PFSK-1 (cell line): ENCODE results near the gene CYSRT1.

Experiments used
- FOXP2 ChIP-seq: optimal IDR thresholded peaks from 2 replicates; pipeline ENCODE3; 2011; ENCODE audit warnings: borderline replicate concordance, control low read depth, inconsistent platforms; ENCODE audit not compliant: insufficient read depth; ENCODE audit errors: extremely low read length, extremely low read depth
- POLR2AphosphoS5 ChIP-seq: IDR thresholded peaks from 2 replicates; pipeline ENCODE4 v1.6.1; 2012; ENCODE audit warnings: low read depth, mild to moderate bottlenecking, control low read depth, low read length, moderate library complexity
- REST ChIP-seq, 2 experiments: IDR thresholded peaks; 2 replicates each; pipeline versions ENCODE4 v1.6.1 to v1.8.0; 2011 to 2012; ENCODE audit warnings: low read depth in 2 of 2, low read length in 2 of 2, control low read depth in 1 of 2, inconsistent platforms in 1 of 2, mild to moderate bottlenecking in 1 of 2, moderate library complexity in 1 of 2; ENCODE audit not compliant: insufficient read depth in 1 of 2
- SIN3A ChIP-seq: IDR thresholded peaks from 2 replicates; pipeline ENCODE4 v1.6.1; 2012; ENCODE audit warnings: mild to moderate bottlenecking, low read length, moderate library complexity, borderline replicate concordance; ENCODE audit not compliant: insufficient read depth
- TAF1 ChIP-seq: IDR thresholded peaks from 2 replicates; pipeline ENCODE4 v1.6.1; 2012; ENCODE audit warnings: low read length, control low read depth, borderline replicate concordance; ENCODE audit not compliant: insufficient read depth

The CYSRT1 gene

GRCh38 chr9:137220317-137221094 is 4.5 kb upstream of the CYSRT1 start:
- TF ChIP-seq SIN3A (no peak), REST (IDR thresholded peaks at IDR 0.05; ENCODE audit: insufficient read depth in 1 of 2, low read depth in 2 of 2, low read length in 2 of 2) (no peak), FOXP2 (no peak), TAF1 (no peak), POLR2AphosphoS5 (no peak)

- TF ChIP-seq TAF1 (no peak), FOXP2 (no peak), SIN3A (no peak), REST (IDR thresholded peaks at IDR 0.05; ENCODE audit: insufficient read depth in 1 of 2, low read depth in 2 of 2, low read length in 2 of 2) (no peak), POLR2AphosphoS5 (no peak)
Measured at GRCh38 chr9:137221095-137221505, 3.9 kb upstream of the CYSRT1 start.

- TF ChIP-seq REST (IDR thresholded peaks at IDR 0.05; ENCODE audit: insufficient read depth in 1 of 2, low read depth in 2 of 2, low read length in 2 of 2) (no peak), SIN3A (no peak), FOXP2 (no peak), POLR2AphosphoS5 (no peak)
Measured at GRCh38 chr9:137221506-137222111, 3.4 kb upstream of the CYSRT1 start.

GRCh38 chr9:137222190-137223077 is 2.5 kb upstream of the CYSRT1 start, which contains the start of gene RNF208:
TSS of gene RNF208 (minus strand) at chr9:137222240. CDS start at chr9:137221212, 1,028 bp downstream.
- TF ChIP-seq SIN3A (no peak), FOXP2 (no peak), REST (IDR thresholded peaks at IDR 0.05; ENCODE audit: insufficient read depth in 1 of 2, low read depth in 2 of 2, low read length in 2 of 2) (no peak), POLR2AphosphoS5 (no peak), TAF1 (no peak)
